Sigmoid colon (tissue), 7 donors: ENCODE data around the gene ARRDC3. TPM values are rescaled to one million over a fixed set of nuclear protein-coding genes. Genes with fewer than 3 reads are reported as not detected.

Experiments
- DNase-seq: peaks from one replicate; pipeline ENCODE4 v3.0.0-alpha.2; 2019
- H3K27ac ChIP-seq, 4 donors: fragments of 200-600 bp; sonication (generic); one replicate each; pipeline ENCODE4 v1.5.1; 2016 to 2019; ENCODE audit warnings: mild to moderate bottlenecking in 1 of 4
- H3K27me3 ChIP-seq, 3 donors: fragments of 200-600 bp; sonication (generic); one replicate each; pipeline ENCODE4 v1.5.1; 2019; ENCODE audit warnings: mild to moderate bottlenecking in 1 of 3
- H3K36me3 ChIP-seq, 4 donors: fragments of 200-600 bp; sonication (generic); one replicate each; pipeline ENCODE4 v1.5.1; 2016 to 2019
- H3K4me1 ChIP-seq, 4 donors: fragments of 200-600 bp; sonication (generic); one replicate each; pipeline ENCODE4 v1.5.1; 2017 to 2019
- H3K4me3 ChIP-seq, 4 donors: fragments of 200-600 bp; sonication (generic); one replicate each; pipeline ENCODE4 v1.5.1; 2017 to 2019; ENCODE audit warnings: mild to moderate bottlenecking in 2 of 4, moderate library complexity in 1 of 4
- H3K9me3 ChIP-seq, 4 donors: fragments of 200-600 bp in 3 of 4; sonication (generic) in 3 of 4; one replicate each; pipeline versions ENCODE4 v1.5.1 to v1.6.1; 2013 to 2019
- EP300 ChIP-seq, 4 donors: sonication (generic); formaldehyde crosslinking; IDR thresholded peaks; one replicate each; pipeline ENCODE4 v1.6.1; 2017; ENCODE audit warnings: antibody characterized with exemption in 4 of 4
- POLR2A ChIP-seq, 2 donors: fragments of 450-650 bp; IDR thresholded peaks; one replicate each; pipeline ENCODE4 v1.6.1; 2016; ENCODE audit warnings: antibody characterized with exemption in 2 of 2, mild to moderate bottlenecking in 2 of 2, moderate library complexity in 2 of 2
- POLR2AphosphoS5 ChIP-seq, 4 donors: sonication (generic); formaldehyde crosslinking; IDR thresholded peaks; one replicate each; pipeline ENCODE4 v1.6.1; 2017; ENCODE audit warnings: antibody characterized with exemption in 4 of 4
- WGBS, 2 donors: extraction: QIAGEN DNeasy Blood & Tissue Kit; methylation state at CpG; one replicate each; pipeline ENCODE4 v1.1.7; 2013; 5-methylcytosine and 5-hydroxymethylcytosine counted together
- intact Hi-C: fragments of 100-400 bp; cut with DNase I; formaldehyde crosslinking; loops from one replicate; pipeline ENCODE4 v1.15.1; 2023
- polyA plus RNA-seq, 3 donors: library from polyadenylated mRNA; stranded (reverse); fragments of 200-250 nt; gene quantifications; one replicate each; pipeline ENCODE4 v1.2.3, GENCODE V29; 2013
- total RNA-seq, 4 donors: library from RNA; depleted of rRNA; stranded (reverse); fragments of >200 nt; gene quantifications; one replicate each; pipeline ENCODE4 v1.1.0, GENCODE V29; 2016
- TF ChIP-seq, protein P1 (sequence below), 4 experiments: fragments of 450-650 bp in 3 of 4; fragments of 200-600 bp in 1 of 4; IDR thresholded peaks; one replicate each; pipeline ENCODE4 v1.5.1; 2016 to 2019; ENCODE audit warnings: antibody characterized with exemption in 4 of 4, mild to moderate bottlenecking in 3 of 4, moderate library complexity in 2 of 4
- donor health status: healthy with polysubstance abuse.
- donor health status: Bipolar disorder and iron deficiency.
- donor health status: healthy.

Gene ARRDC3
- total and polyA plus RNA-seq, 7 donors = 9.7 to 66.7 (median 35.2) TPM

DNA sequence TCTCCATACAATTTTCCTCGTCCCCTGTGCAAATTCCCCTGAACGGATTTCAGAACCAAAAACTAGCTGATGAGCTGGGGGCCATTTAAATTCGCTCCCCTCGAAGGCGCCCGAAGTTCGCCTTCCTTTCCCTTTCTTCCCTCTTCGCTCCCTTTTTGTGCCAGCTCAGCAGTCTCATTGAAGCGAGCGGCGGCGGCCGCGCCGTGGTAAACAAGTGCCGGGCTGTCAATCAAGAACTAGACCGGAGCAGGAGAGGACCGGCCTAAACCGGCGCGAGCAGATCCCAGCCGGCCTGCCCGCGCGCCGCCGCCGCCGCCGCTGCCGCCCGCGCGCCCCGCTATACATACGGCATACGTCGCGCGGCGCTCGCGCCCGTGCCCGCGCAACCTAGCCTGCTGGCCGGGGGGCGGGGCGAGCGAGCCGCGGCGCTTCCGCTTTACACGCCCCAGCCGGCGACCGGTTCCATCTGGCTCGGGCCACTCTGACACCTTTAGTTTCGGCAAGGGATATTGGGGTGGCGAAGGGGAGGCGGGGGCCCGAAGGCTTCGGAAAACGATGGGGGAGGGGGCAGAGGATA, 3.1 kb downstream of the ARRDC3 start:
- Histone ChIP-seq H3K9me3 (no peaks in the 10 kb centered on the region), H3K4me1 (peaks cover 0 to 49% (median 42%) of the 10 kb centered on the region in 4 donors), H3K27ac (peak overlapping the region; percentile 96 to 100 (median 98)), H3K27me3 (no peaks in the 10 kb centered on the region), H3K36me3 (peaks cover 0 to 32% (median 12%) of the 10 kb centered on the region in 4 donors), H3K4me3 (peak overlapping the region; percentile 73 to 82 (median 82))
- peak; percentile 94 for DNase-seq
- WGBS, 2 donors = 0 to 1% methylated on average over 65 of the region's 65 CpGs
- TF ChIP-seq POLR2AphosphoS5 (IDR thresholded peaks at IDR 0.05) = peak; percentile 43 to 80 (median 76)
- no peak for TF ChIP-seq POLR2A (IDR thresholded peaks at IDR 0.05)
- peak in 2 of 4 donors; percentile 31 to 51 for TF ChIP-seq EP300 (IDR thresholded peaks at IDR 0.05)
- TF ChIP-seq, protein P1, sequence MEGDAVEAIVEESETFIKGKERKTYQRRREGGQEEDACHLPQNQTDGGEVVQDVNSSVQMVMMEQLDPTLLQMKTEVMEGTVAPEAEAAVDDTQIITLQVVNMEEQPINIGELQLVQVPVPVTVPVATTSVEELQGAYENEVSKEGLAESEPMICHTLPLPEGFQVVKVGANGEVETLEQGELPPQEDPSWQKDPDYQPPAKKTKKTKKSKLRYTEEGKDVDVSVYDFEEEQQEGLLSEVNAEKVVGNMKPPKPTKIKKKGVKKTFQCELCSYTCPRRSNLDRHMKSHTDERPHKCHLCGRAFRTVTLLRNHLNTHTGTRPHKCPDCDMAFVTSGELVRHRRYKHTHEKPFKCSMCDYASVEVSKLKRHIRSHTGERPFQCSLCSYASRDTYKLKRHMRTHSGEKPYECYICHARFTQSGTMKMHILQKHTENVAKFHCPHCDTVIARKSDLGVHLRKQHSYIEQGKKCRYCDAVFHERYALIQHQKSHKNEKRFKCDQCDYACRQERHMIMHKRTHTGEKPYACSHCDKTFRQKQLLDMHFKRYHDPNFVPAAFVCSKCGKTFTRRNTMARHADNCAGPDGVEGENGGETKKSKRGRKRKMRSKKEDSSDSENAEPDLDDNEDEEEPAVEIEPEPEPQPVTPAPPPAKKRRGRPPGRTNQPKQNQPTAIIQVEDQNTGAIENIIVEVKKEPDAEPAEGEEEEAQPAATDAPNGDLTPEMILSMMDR (IDR thresholded peaks at IDR 0.05) = no peak
- intact Hi-C loops = loop anchor here (1.0 to 5.0 kb wide), 4 partner anchors 53 to 343 kb away; no protein-coding TSS in a partner anchor

DNA sequence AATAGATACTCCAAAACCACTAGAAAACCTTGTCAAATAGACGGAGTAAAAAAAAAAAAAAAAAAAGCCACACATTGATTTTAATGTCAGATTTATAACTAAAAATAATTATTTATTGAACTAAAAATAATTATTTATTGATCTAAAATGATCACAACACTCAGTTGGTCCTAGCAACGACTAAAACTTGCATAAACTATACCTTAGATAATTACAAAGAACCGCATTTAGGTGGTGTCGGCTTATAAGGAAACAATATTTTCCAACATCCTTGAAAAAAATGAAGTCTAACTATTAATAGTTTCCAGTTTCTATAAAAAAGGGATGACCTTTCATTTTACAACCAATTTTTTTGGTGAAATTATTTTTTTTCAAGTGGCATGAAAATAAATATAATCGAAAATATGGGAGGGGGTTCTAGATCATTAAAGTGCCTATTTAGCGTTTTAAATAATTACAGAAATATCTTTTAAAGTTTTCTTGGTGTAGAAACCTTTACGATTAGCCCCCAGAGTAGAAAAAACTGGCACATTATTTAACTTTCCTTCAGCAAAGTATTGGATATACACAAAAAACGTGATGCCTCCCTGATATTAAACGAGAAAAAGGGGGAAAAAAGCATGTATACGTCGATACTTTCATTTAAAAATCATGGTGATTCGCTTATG, 3.7 kb downstream of the ARRDC3 start:
- Histone ChIP-seq H3K4me3 (peak overlapping the region; percentile 73 to 82 (median 82)), H3K9me3 (no peaks in the 10 kb centered on the region), H3K36me3 (peaks cover 5 to 38% (median 18%) of the 10 kb centered on the region in 4 donors), H3K27me3 (no peaks in the 10 kb centered on the region), H3K27ac (peak overlapping the region; percentile 96 to 100 (median 98)), H3K4me1 (peaks cover 0 to 51% (median 40%) of the 10 kb centered on the region in 4 donors)
- WGBS, 2 donors = 1% methylated on average over 12 of the region's 12 CpGs
- DNase-seq = no peak
- no peak for TF ChIP-seq POLR2AphosphoS5 (IDR thresholded peaks at IDR 0.05)
- no peak for TF ChIP-seq EP300 (IDR thresholded peaks at IDR 0.05)
- TF ChIP-seq, protein P1 (IDR thresholded peaks at IDR 0.05) = no peak
- no peak for TF ChIP-seq POLR2A (IDR thresholded peaks at IDR 0.05)
- intact Hi-C loops = no loop called here

DNA sequence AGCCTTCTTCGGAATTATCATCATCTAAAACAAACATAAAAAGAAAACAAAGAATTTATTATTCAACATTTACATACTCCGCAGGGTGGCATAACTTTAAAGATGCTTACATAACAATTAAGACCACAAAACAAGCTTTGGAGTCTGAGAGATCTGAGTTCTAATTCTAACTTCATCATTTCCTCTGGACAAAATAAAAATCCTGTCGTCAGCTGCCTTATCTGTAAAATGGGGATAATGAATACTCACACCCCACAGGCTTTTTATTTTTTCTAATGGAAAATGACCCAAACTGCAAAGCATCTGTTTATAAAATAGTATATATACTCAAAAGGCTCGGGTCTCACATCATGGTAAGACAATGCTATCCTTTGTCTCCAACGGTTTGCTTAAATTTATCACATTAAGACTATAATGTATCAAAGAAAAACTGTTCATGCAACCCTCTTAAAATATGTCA, 4.3 kb downstream of the ARRDC3 start:
- H3K27ac ChIP-seq = peak overlapping the region; percentile 96 to 100 (median 98)
- peaks cover 0 to 45% (median 37%) of the 10 kb centered on the region in 4 donors for H3K4me1 ChIP-seq
- H3K4me3 ChIP-seq = peak overlapping the region; percentile 73 to 82 (median 82)
- intact Hi-C loops = no loop called here
- no peak for DNase-seq
- no peaks in the 10 kb centered on the region for H3K9me3 ChIP-seq
- H3K27me3 ChIP-seq = no peaks in the 10 kb centered on the region
- peaks cover 6 to 44% (median 22%) of the 10 kb centered on the region in 4 donors for H3K36me3 ChIP-seq
- 9 to 34% methylated on average over 5 of the region's 5 CpGs for WGBS, 2 donors
- TF ChIP-seq, protein P1 (IDR thresholded peaks at IDR 0.05) = no peak
- TF ChIP-seq EP300 (IDR thresholded peaks at IDR 0.05) (no peak), POLR2AphosphoS5 (IDR thresholded peaks at IDR 0.05) (no peak), POLR2A (IDR thresholded peaks at IDR 0.05) (no peak)

DNA sequence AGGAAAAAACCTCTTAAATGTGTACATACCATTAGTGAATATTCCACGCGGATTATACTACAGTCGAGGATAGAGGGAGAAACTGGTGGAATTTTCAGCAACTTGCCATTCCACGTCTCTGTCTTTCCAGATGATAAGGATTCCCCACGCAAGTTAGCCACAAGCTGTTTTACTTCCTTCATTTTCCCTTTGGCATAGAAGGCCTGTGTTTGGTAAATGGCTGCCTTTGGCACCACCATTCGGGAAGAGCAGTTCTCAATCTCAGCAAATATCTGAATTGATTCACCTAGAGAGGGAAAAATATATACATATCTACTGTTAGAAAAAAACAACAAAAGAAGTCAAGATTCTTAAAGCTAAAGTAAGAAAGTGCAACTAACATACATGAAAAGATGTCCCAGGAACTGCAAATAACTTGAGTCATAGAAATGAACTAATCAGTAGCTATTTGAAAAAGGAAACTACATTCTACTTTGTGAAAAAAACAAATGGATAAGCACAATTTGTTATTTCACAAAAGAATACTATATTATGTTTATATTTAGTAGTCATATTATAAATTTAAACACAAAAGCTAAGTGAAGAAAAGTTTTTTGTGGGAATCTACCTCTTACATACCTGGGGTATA, 8.1 kb downstream of the ARRDC3 start:
- WGBS, 2 donors = 89 to 92% methylated on average over 6 of the region's 6 CpGs
- Histone ChIP-seq H3K36me3 (peaks cover 16 to 81% (median 37%) of the 10 kb centered on the region in 4 donors), H3K27ac (peak overlapping the region; percentile 15 to 100 (median 39)), H3K4me1 (peaks cover 0 to 63% (median 42%) of the 10 kb centered on the region in 4 donors), H3K4me3 (no peak overlapping the region), H3K27me3 (no peaks in the 10 kb centered on the region), H3K9me3 (no peaks in the 10 kb centered on the region)
- TF ChIP-seq, protein P1 (IDR thresholded peaks at IDR 0.05) = no peak
- TF ChIP-seq POLR2A (IDR thresholded peaks at IDR 0.05) = no peak
- TF ChIP-seq POLR2AphosphoS5 (IDR thresholded peaks at IDR 0.05) = no peak
- intact Hi-C loops = no loop called here
- DNase-seq = no peak
